ENCODE results near the gene SHCBP1L.

SHCBP1L gene

GRCh38 chr1:182972829-182973228, 19.9 kb upstream of the SHCBP1L start:
- TF ChIP-seq CTCF (IDR thresholded peaks at IDR 0.05), result no peak

DNA sequence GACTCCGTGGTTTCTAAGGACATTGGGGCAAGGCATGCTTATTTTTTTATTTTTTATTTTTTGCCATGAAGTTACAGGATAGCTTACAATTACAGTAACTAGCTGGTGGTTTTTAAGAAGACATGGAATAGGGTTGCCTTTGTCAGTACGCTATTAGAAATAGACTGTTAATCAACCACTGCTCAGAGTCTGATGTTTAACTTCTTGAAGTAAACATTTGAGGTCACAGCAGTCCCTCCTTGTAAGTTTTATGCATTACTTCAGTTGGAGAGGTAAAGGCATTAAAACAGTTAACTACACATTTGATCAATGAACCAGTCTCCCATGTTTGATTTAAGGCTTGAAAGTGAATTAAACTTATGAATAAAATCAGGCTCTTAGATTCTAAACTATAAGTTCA, 19.3 kb upstream of the SHCBP1L start:
- no peak for TF ChIP-seq CTCF (IDR thresholded peaks at IDR 0.05)

- TF ChIP-seq CTCF (IDR thresholded peaks at IDR 0.05), result no peak
Observed at GRCh38 chr1:182971219-182971618, 18.3 kb upstream of the SHCBP1L start.

DNA sequence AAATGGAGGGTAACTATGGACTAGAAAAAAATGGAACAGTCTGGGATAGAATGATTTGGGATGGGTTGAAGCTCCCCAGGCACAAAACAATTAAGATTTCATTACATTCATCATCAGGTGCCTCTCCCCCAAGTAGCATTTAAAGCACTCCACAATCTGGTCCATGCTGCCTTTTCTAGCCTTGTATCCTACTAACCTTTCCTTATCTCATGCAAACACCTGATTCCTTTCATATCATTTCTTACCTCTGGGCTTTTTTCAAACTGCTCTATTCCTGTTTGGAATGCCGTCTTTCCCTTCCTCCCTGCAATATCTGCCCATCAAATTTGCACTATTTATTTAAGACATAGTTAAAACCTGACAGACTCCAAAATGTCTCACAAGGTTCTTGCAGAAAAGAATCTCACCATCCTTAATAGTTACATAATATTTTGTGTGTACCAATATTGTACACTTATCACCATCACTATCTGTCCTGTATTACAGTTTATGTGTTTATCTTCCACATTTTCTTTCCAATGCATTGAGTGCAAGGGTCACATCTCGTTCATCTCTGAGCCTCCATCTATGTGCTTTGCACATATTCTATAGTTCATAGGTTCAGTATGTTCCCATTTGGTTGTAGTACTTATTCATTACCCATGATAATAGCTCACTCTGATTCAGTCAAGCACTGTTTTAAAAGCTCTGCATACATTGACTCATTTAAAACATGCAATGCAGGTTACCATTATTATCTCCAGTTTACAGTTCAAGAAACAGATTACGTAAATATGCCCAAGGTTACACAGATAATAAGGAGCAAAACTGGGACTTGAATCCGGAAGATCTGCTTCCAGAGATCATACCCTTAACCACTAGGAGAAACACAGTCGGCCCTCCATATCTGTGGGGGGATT, 16.1 kb upstream of the SHCBP1L start:
- no peak for TF ChIP-seq CTCF (IDR thresholded peaks at IDR 0.05)

DNA sequence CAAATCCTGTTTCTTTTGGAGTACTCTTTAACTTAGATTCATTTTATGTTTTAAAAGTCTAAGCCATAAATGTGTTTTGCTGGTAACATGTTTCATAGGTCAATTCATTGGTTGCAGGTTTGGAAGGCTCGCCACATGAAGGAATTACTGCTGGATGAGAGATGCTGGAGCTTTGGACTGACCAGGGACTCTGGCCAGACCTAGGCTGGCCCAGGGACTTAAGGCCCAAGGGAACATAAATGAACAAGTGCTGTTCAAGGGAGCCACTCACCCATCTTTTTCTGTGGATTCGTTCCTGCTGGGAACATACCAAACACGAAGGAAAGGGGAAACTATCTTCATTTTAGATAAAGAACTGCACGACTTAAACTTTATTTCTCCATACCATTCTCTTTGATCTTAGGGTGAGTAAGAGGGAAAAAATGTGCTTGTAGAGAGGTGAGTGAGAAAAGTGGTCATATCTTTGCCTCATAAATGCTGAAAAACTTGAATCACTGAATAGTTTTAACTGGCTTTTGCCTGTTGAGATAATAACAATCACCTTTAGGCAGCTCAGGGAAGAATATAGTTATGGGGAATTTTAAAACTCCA, 15.3 kb upstream of the SHCBP1L start:
- no peak for TF ChIP-seq CTCF (IDR thresholded peaks at IDR 0.05)

- TF ChIP-seq CTCF (IDR thresholded peaks at IDR 0.05), result no peak
Observed at GRCh38 chr1:182965861-182966260, 12.9 kb upstream of the SHCBP1L start.

DNA sequence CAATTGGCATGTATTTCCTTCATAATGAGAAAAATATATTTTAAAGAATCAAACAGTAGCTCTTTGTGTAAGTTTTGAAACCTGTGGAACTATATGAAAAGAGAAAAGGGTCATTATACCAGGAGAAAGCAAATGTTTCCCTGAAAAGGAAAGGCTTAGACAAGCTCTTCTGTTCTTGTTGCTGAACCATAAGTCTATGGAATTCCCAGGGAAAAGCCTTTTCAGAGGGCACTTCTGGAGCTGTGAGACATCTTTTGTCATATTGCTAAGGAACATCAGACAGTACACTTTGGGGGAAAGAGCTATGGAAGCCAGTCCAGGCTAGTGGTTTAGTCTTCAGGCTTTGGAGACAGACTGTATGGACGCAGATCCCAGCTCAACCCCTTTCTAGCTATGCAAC, 12.1 kb upstream of the SHCBP1L start:
- TF ChIP-seq CTCF (IDR thresholded peaks at IDR 0.05), result no peak
